HG03342 (cell line): ENCODE data around the gene JPH2.

Experiments
- ATAC-seq: cut with Tn5 transposase; IDR thresholded peaks from one replicate; pipeline ENCODE4 v1.9.1; 2021; ENCODE audit warnings: mild to moderate bottlenecking, moderate library complexity; ENCODE audit not compliant: unreplicated experiment

JPH2 gene

GRCh38 chr20:44188752-44189151 lies 1.8 kb upstream of the JPH2 start:
- no peak for ATAC-seq

- no peak for ATAC-seq
Observed at GRCh38 chr20:44187772-44188709, 1.1 kb upstream of the JPH2 start.

DNA sequence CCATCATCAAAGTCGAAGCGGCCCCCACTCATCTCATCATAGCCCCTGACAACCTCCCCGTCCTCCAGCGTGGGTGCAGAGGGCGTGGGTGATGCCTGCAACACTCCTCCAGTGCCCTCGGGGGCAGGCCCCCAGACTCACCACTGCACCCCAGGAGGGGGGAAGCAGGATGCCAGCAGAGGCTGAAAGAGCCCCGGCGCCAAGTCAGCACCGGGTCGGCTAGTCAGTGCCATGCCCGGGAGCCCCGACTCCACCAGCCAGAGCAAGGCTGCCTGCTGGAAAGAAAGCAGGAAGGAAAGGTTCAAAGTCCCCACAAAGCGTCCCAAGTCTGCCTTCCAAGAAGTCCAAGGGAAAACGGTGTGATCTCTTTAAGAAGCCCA lies 324 bp downstream of the JPH2 start:
- ATAC-seq: no peak

DNA sequence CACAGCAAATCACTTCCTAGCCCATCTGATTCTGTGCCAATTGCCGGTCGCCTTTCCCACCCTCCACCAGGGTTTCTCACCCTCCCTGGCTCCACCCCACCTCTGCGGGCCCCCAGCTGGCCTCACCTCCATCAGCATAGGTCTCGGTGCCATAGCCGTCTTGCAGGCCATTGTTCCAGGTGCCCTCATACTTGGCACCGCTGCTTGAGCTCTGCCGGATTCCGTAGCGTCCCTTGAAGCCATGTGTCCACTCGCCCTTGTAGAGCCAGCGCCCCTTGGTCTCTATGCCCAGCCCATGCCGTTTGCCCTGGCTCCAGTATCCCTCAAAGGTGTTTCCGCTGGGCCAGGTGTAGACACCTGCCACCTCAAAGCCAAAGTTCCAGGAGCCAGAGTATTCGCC lies 787 bp downstream of the JPH2 start:
- ATAC-seq: no peak

- ATAC-seq: no peak
Observed at GRCh38 chr20:44185574-44185973, 1.4 kb downstream of the JPH2 start.

DNA sequence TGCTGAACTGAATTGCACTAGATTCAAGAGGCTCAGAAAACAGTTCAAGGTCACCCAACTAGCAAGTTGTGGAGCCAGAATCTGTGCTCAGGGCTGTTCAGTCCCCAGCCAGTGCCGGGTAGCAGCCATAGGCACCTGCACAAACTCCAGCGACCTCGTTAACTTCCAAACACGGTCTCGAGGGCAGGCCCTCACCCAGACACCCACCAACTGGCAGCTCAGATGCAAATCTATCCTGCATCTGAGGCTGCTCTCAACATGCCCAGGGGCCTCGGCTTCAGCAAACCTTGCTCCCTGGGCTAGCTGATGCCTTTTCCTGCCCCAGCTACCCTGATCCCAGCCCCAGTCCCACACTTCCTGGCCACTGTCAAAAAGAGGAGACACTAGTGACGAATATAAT lies 3.7 kb downstream of the JPH2 start:
- ATAC-seq: no peak

- no peak for ATAC-seq
Observed at GRCh38 chr20:44182863-44183262, 4.1 kb downstream of the JPH2 start.

GRCh38 chr20:44182135-44182765 lies 4.7 kb downstream of the JPH2 start:
- ATAC-seq: no peak

GRCh38 chr20:44181611-44182010 lies 5.4 kb downstream of the JPH2 start:
- ATAC-seq: no peak

- no peak for ATAC-seq
Observed at GRCh38 chr20:44180814-44181213, 6.2 kb downstream of the JPH2 start.

DNA sequence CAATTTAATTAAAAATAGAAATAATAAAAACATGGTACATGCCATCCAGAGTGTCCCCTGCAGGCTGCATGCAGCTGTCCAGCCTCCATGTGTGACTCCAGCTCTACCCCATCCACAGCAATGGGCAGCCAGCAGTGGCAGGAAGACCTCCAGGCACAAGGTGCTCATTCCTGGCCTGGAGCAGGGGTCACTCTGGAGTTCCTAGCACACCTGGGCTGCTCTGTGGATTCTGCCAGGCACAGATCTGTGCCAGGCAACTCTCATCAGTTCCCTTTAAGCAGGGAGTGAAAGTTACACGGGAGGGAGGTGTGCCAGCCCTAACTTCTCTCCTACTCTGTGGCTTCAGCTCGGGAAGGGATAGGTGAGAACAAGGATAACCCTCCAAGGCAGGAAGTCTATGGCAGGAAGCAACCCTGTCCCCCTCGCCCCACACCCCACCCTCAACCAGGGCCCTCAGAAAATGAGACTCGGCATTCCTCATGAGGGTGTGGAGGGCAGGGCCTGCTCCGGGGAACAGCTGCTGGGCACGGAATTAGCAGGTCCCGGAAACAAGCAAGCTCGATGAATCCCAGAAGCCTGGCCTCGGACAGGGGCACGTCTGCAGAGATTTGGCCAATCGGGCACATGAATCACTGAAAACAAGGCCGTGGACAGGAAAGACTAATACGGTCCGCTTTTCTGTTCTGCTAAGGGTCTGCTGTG lies 10.0 kb downstream of the JPH2 start:
- no peak for ATAC-seq

- no peak for ATAC-seq
Observed at GRCh38 chr20:44174996-44175765, 11.8 kb downstream of the JPH2 start.

DNA sequence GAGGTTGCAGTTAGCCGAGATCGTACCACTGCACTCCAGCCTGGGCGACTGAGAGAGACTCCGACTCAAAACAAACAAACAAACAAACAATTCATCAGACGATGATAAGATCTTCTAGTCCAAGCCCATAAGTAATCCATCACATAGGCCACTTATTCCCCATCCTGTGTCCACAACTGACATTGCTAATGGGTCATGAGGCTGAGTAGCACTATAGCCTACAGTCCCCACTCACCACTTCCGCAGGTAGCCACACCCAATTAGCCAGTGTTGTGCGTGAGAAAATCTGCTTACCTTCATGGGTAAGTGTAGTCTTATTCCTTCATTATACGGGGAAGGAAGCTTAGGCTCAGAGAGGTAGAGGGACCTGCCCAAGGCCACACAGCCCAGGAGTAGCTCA lies 13.1 kb downstream of the JPH2 start:
- no peak for ATAC-seq

- ATAC-seq: no peak
Observed at GRCh38 chr20:44173116-44173515, 13.9 kb downstream of the JPH2 start.

DNA sequence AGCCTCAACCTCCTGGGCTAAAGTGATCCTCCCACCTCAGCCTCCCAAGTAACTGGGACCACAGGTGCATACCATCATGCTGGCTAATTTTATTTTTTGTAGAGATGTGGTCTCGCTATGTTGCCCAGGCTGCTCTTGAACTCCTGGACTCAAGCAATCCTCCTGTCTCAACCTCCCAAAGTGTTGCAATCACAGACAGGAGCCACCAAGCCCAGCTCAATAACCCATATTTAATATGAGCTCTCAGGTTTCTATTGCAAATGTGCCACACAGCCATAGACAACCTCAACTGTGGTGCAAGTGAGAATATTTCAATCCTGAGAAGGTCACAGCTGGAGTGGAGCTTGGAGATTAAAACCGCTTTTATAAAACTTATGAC lies 14.4 kb downstream of the JPH2 start:
- no peak for ATAC-seq

DNA sequence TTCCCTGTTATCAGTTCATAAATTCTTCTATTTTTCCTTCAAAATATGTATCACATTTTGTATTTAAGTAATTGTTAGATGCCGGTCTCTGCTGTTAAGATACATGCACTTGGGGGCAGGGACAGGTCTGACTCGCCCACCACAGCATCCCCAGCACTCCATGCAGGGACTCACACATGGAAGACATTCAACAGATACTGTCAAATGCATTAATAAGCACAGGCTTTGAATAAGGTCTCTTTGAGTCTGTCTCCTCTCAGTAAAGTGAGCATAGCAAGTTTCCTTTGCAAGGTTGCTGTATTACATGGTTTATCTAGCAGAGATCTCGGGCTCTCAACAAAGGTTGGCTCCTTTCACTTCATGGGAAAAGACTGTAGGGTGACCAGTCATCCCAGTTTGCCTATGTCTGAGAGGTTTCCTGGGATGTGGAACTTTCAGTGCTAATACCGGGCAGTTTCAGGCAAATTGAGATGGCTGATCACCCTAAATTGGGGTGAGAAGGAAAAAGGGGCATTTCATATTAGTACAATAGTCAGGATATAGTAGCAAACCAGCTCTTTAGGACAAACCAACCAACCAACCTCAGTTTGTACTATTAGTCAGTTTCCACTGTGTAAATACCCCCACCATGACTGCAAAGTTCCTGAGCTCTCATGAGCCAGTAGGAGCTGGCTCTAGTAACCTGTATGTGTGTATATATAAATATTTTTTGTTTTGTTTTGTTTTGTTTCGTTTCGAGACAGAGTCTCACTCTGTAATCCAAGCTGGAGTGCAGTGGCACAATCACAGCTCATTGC lies 15.0 kb downstream of the JPH2 start:
- ATAC-seq: no peak

- ATAC-seq: no peak
Observed at GRCh38 chr20:44170816-44171410, 16.1 kb downstream of the JPH2 start.

DNA sequence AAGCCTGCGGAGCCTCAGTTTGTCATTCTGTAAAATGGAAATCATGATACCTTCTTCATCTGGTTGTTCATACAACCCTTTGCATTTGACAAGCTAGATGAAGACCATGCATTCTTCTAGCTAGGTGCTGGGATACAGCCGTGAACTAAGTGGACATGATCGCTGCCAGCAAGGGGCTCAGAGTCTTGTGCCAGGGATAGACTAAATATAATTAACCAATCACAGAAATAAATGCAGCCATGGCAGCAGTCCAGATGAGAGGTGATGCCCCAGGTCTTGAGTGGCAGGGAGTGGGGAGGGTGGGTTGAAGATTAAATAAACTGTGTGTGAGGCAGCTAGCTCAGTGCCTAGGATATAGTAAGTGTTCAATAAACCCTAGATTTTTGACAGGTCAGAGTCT lies 19.3 kb downstream of the JPH2 start:
- ATAC-seq: no peak

GRCh38 chr20:44166477-44166876 lies 20.5 kb downstream of the JPH2 start:
- no peak for ATAC-seq

- no peak for ATAC-seq
Observed at GRCh38 chr20:44166008-44166407, 21.0 kb downstream of the JPH2 start.
